Measurements from ENCODE around the gene CGAS.
"Not testable (repeated sequence)": the region's sequence is repeated elsewhere in the genome, so short reads cannot be mapped to it uniquely, and the experiment has no call there.

CGAS gene

DNA sequence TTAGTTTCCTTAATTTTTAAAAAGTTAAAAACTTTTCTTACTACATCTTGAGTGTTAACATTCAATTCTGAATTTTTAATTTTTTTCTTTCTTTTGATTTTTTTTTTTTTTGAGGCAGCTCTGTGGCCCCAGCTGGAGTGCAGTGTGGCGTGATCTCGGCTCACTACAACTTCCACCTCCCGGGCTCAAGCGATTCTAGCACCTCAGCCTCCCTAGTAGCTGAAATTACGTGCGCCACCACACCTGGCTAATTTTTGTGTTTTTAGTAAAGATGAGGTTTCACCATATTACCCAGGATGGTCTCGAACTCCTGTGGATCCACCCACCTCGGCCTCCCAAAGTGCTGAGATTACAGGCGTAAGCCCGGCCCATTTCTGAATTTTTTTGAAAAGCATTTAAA lies 56.2 kb downstream of the CGAS start:
- DNase-seq = no peak

DNA sequence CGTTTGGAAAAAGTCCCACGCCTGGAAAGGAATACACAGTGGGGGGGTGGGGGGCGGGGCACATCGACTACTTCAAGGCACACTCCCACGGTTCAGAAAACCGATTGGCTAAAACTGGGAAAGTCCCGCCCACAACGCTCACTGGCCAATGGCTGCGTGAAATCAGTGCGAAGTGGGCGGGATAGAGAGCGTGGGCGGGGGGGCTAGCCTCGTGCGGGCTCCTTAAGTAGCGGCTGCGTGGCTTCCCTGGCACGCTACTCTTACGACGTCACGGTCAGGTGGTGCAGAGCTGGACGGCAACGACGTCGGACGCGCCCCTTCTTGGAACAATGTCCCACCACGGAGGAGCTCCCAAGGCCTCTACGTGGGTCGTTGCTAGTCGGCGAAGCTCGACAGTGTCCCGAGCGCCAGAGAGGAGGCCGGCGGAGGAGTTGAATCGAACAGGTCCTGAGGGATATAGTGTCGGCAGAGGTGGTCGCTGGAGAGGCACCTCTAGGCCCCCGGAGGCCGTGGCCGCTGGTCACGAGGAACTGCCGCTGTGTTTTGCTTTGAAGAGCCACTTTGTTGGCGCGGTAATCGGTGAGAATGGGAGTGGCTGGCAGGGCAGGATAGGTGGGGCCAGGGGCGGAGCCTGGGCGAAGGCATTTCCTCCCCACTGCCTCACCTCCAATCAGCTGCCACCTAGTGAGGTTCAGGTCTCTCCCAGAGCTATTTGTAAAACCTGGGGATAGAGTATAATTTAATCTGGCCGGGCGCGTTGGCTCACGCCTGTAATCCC lies 57.3 kb downstream of the CGAS start, which contains the start of gene DDX43:
Gene DDX43 (plus strand): TSS at position 252 of the 778 bp plus-strand sequence. CDS start 78 bp downstream, at position 330.
- peak in 9 of 56 donors; percentile 2 to 24 (median 5) for DNase-seq

- DNase-seq = no peak
These were observed 58.8 kb downstream of the CGAS start for GRCh38 chr6:73393278-73393677.

DNA sequence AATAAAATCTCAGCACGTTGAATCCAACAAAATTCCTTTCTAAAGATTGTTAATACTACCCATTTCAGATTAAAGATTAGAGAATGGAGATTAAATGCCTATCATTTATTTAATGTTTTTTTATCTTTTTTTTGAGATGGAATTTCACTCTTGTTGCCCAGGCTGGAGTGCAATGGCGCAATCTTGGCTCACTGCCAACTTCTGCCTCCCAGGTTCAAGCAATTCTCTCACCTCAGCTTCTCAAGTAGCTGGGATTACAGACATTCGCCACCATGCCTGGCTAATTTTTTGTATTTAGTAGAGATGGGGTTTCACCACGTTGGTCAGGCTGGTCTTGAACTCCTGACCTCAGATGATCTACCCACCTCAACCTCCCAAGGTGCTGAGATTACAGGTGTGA lies 59.9 kb downstream of the CGAS start:
- not testable (repeated sequence) for DNase-seq

DNA sequence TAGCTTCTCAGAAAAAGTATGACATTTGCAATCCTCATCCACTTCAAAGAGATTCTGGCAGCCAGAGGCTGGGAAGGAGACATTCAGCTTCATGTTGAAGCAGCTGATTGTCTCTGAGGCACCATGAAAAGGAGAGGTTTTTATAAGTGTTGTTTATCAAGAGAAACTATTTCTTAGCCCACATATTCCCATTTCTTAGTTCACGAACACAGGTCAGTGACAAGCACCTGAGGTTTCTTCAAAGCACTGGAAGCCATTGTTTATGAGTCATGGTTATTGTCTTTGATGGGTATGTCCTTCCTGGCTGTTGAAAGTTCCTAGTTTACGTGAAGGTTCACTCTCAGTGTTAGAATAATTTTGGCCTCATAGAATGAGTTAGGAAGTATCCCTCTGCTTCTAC lies 60.4 kb downstream of the CGAS start:
- no peak for DNase-seq

GRCh38 chr6:73389854-73390253 lies 62.2 kb downstream of the CGAS start:
- no peak for DNase-seq

DNA sequence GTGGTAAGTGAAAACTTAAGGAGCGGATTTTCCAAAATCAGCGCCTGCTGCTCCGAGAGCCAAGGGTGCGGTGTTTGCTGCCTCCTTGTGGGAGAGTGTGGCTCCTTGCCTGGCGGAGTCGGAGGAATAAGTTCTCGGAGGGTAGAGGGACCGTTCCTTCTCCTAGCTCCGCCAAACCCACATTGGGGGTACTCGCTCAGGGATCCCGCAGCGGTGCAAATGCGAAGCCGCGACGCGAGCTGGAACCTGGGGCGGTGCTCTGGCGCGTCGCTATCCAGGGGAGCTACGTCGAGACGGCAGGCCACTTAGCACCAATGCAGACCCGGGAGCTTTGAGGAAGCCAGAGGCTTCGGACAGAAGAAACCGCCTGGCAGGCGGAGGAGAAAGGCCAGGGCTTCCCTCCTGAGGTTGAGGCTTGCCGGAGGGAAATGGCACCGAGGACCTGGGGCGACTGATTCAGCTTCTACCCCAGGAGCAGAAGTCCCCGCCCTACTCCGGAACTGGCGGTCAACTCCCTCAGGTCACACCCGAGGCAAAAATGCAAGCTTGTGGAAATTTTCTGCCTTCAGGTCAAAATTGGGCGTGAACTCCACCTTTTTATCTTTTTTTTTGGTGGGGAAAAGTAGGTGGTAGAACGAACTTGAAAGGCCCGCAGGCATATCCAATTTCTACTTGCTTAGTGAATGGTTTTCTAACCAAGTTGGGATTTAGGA lies 63.1 kb downstream of the CGAS start:
- peak in 23 of 56 donors; percentile 2 to 45 (median 12) for DNase-seq

DNA sequence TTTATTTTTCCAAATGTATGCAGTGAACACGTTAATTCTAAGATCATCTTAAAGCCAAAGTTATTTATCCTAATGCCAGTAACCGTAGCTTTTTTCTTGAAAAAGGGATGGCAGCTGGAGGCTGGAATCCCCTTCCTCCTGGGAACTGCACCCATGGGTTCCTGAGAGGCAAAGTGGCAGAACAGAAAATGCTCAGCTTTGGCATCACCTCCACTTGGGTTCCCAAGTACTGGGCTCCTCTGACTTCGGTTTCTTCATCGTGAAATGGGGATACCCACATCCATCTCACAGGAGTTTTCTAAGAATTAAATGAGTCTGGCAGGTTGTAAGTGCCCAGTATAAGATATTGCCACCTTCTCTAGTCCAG lies 63.7 kb downstream of the CGAS start:
- DNase-seq = peak in 1 of 56 donors; percentile 2

- DNase-seq = no peak
These were observed 69.5 kb downstream of the CGAS start for GRCh38 chr6:73382462-73383113.

DNA sequence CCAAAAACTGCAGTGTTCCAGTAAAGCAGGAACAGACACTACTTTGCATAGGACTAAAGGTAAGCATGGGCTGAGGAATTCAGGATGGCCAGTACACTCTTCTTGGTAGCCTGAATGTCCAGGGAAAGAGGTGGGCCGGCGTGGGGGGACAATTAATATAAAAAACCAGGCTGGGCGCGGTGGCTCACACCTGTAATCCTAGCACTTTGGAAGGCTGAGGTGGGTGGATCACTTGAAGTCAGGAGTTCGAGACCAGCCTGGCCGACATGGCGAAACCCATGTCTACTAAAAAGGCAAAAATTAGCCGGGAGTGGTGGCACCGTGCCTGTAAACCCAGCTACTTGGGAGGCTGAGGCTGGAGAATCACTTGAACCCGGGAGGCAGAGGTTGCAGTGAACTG lies 70.6 kb downstream of the CGAS start:
- not testable (repeated sequence) for DNase-seq

- DNase-seq = no peak
These were observed 74.9 kb downstream of the CGAS start for GRCh38 chr6:73377225-73377624.

GRCh38 chr6:73375216-73375615 lies 76.9 kb downstream of the CGAS start:
- DNase-seq = no peak
